Fibroblast of skin of abdomen (primary cell): ENCODE data around the gene GLT8D2.

ENCODE experiments used
- DNase-seq: peaks from one replicate; pipeline ENCODE4 v3.0.0-alpha.2; 2013

Gene GLT8D2

DNA sequence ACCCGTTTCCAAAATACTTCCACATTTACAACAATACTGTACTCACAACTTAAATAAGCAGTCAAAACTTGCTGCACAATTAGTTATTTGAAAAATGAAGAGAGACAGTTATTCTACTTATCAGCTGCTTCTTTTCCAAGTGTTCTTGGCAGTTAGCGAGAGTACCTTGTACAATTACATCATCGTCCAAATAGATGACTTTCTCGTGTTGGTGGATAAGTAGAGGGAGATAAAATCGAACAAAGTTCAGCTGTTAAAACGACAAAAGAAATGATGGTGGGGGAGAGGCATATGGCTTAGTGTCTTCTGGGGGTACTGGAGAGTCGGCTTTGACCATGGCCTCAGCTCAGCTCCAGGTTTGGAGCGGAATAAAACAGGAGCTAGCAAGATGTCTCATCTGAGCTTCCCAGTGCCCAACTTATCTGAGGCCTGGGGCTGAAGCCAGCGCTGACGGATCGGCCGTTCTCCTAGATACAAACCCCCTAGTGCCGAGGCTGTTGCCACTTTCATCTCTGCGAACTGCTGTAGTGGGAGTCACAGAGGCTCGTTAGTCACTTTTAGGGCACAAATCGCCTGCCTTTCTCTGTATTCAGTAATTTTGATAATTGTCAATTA is 52.6 kb downstream of the GLT8D2 start:
- no peak for DNase-seq

DNA sequence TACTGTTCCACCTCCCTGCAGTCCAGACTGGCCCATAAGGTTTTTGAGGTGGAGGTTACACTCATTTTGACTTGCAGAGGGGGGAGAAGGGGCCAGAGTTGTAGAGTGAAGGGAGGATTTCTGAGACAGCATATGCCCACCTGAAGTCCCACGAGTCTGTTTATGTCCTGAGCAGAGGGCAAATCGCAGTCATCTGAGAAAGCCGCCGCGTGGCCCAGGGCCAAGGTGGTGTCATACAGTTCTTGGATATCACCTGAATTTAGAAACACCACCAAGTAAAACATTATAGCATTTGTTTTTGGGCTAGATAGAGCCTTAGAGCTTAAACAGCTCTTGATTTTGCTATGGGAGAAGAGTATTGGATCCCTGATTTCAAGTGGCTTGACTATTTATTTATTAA is 53.4 kb downstream of the GLT8D2 start:
- DNase-seq: no peak

DNA sequence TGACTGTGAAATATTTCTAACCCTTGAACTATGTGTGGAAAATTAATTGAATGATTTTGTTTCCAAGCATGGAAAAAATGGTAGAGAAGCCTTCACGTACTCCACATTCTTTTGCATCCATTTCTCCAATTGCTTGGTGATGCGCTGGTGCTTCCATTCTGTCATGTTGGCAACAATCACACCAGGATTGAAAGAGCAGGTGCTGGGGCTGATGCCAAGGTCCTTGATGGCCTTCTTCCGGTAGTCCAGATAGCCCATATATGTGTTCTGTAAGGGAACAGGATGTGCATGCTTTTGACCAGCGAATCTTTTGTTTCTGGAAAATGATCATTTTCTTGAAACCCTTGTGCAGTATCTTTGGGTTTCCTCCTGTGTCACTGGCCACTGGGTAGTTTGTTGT is 55.8 kb downstream of the GLT8D2 start:
- no peak for DNase-seq

DNA sequence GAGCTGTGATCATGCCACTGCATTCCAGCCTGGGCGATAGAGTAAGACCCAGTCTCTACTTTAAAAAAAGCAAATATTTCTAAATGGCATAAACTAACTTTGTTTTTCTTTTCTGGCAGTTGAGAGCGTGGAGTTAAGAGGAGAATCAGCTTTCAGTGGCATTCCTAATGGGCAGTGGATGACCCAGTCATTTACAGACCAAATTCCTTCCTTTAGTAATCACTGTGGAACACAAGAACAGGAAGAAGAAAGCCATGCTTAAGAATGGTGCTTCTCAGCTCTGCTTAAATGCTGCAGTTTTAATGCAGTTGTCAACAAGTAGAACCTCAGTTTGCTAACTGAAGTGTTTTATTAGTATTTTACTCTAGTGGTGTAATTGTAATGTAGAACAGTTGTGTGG is 63.2 kb downstream of the GLT8D2 start:
- peak; percentile 31 for DNase-seq

DNA sequence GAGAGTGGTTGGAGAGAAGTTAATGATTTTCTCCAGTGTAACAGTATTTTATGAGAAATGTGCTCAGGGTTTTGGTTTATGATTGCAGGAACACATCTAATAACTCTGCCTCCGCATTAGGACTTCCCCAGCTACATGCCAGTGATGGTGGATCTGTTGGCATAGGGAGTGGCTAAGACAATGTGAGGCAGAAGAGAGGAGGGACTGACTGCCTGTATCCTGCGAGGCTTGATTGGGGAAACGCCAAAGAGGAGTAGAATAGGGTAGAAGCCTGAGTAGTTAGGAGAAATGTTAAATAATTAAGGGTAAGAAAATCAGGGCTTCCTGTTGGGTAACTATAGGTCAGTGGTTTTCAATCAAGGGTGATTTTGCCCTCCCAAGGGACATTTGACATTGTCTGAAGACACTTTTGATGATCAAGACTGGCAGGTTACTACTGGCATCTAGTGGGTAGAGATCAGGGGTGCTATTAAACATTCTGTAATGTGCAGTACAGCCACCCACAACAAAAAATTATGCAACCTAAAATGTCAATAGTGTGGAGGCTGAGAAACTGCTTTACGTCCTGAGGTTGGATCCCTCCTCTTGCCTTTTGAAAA is 71.5 kb downstream of the GLT8D2 start:
- no peak for DNase-seq

DNA sequence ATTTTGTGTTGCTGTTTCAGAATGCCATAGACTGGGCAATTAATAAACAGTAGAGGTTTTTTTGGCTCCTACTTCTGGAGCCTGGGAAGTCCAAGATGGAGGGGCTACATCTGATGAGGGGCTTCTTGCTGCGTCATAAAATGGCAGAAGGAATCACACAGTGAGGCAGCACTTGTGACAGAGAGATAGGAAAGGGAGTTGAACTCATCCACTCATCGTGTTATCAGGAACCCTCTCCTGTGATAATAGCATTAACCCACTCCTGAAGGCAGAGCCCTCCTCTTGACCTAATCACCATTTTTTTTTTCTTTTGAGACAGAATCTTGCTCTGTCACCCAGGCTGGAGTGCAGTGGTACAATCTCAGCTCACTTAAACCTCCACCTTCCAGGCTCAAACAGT is 74.6 kb downstream of the GLT8D2 start:
- DNase-seq: no peak

DNA sequence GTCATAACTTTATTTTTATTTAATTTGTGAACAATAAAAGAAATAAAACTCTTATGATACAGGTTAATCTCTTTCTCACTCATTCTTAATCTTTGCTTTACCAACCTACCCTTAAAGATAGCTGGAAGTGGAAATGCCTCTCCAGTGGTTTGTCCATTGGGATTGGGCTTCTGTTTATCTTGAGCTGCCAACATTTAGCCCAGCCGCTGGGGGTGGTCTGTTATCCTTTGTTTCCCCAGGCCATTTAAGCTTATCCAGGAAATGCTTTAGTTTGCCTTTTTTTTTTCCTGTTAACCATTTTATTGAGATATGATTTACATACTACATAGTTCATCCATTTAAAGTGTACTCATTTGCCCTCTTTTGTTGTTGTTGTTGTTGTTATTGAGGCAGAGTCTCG is 76.1 kb downstream of the GLT8D2 start:
- DNase-seq: no peak

DNA sequence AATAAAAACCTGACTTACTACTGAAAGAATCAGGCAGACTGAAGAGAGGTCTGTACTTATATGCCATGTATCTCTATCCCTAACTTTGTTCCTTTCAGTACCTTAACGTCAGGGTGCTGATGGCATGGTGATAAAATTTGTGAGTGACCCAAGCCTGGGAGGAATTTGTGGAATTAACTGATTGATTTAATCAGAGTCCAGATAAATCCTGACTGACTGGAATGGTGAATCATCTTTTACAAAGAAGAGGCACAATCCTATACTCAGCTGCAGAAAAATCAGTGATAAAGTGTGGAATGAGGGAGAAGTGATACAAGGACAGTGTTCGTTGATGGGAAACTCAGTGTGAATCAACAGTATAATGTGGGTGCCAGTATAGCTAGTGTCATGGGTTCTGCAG is 80.6 kb downstream of the GLT8D2 start:
- DNase-seq: peak; percentile 70

DNA sequence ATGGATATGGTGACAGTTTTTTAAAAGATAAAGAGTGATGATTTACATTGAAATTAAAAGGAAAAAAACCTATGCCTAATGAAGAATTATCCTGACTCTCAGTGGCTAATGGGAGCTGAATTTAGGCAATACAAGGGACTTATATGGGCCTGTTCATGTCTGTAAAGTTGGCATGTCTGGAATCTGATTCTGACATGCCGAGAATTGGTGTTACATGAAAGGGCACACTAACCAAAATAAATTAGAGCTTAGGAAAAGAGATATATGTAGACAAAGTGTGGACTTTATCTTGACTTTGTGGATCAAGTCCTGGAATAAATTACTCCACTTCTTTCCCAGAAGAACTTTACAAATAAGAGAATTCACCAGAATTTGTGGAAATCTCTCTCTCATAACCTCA is 83.3 kb downstream of the GLT8D2 start:
- peak; percentile 40 for DNase-seq

DNA sequence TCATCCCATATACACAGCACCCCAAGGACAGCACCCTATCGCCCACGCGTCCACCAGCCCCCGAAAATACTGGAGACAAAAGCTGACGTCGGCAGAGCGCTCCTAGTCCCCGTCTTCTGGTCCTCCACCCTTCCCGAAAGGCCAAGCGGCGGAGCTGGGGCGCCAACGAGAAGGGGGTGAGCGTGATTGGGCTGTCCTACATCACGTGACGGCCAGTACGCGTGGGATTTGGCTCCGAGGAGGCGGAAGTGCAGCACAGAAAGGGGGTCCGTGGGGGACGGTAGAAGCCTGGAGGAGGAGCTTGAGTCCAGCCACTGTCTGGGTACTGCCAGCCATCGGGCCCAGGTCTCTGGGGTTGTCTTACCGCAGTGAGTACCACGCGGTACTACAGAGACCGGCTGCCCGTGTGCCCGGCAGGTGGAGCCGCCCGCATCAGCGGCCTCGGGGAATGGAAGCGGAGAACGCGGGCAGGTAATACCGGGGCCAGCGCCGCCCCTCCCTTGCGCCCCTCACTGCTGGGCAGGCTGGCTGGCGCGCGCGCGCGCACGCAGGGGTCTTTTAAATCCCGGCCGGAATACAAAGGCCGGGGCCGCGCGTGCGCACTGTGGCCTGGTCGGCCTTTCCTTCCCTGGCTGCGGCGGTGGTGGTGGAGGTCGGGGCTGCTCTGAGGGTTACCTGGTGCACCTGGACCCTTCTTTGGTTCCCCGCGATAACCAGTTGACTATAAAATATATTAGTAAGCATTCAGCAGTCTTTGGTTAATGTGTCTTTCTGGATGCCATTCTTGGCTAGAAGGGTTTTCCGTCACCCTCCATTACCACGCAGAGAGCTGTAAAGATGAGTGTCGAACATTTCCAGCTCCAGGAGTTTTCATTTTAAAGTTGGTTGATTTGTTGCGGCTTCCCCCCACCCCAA is 84.1 kb downstream of the GLT8D2 start, which contains the start of gene TDG:
TSS of gene TDG (plus strand) at position 283 of the 915 bp plus-strand sequence. CDS start at position 449, 166 bp downstream.
- peak; percentile 99 for DNase-seq

DNA sequence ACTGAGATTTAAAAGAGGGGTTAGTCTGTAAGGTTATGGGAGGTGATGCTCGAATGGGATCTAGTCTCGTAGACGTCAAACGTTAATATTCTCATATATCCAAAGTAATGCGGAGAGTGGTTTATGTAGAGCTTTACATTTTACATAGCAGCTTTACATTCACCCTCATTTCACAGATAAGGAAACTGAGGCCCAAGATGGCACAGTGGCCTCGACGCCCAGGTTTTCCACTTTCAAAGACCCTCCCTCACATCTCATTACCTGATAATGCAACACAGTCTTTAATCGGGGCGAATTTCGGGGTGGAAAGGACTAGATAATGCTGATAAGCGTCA is 84.8 kb downstream of the GLT8D2 start:
- no peak for DNase-seq

DNA sequence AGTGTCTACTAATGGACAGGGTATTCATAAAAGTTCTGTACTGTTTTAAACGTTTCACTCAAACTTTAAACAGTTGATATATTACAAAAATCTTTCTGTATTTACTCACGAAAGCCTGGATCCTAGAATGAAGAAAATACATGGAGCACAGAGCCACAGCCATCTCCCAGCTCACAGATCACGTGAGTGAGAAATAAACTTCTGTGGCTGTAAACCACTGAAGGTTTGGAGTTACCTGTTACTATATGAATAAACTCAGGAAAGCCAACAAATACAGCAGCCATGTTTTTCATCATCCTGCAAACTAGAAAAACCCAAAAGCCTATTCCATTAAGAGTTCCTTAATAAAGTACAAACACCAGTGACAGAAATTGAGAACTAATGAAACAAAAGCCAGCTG is 85.2 kb downstream of the GLT8D2 start:
- DNase-seq: no peak

DNA sequence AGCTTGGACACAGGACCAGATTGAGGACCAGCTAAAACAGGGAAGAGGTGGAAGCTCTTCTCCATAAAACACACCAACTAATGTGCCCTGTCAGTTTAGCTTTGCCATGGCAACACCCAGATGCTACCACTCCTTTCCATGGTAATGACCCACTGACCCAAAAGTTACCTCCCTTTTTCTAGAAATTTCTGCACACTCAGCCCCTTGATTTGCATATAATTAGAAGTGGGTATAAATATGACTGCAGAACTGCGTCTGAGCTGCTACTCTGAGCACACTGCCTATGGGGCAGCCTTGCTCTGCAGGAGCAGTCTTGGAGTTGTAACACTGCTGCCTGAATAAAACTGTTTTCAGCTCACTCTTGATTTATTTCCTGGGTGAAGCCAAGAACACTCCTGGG is 87.5 kb downstream of the GLT8D2 start:
- DNase-seq: no peak

DNA sequence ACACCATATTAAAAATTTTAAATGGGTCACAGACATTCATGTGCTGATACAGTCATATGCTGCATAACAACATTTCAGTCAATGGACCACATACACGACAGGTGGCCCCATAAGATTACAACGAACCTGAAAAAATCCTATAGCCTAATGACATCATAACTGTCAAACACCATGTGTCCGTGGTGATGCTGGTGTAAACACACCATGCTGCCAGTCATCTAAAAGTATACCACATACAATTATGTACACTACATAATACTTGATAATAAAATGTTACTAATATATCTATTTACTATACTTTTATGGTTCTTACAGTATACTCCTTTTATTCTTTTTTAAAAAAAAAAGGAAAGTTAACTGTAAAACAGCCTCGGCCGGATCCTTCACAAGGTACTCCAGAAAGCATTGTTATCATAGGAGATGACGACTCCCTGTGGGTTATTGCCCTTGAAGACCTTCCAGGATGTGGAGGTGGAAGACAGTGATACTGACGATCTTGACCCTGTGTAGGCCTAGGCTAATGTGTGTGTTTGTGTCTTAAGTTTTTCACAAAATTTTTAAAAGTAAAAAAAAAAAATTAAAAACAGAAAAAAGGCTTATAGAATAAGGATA is 89.3 kb downstream of the GLT8D2 start:
- no peak for DNase-seq

DNA sequence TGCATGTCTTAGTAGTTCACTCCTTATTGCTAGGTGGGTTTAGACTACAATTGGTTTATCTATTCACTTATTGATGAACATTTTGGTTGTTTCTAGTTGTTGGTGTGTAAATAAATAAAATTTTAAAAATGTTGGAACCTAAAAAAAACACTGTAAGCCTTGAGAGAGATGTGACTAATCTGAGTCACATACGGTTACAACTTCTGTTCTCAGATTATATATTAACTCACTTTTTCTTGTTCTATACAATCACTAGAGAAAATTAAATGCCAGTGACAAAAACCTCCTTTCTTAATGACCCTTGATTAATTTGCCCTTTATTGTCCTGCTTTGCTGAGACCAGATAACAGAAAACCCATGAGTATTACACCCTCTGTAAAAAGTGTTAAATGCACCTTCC is 91.4 kb downstream of the GLT8D2 start:
- no peak for DNase-seq

DNA sequence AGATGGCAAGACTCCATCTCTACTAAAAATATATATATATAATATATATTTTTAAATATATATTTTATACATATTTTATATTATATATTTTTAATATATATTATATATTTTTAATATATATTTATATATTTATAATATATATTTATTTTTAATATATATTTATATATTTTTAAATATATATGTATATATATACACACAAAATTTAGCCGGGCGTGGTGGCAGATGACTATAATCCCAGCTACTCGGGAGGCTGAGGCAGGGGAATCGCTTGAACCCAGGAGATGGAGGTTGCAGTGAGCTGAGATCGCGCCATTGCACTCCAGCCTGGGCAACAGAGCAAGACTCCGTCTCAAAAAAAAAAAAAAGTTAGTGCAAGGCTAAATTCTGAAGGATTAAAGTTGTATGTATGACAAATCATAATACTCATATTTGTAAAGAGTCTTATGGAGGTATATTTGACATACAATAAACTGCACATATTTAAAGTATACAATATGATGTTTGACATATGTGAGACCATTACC is 92.1 kb downstream of the GLT8D2 start:
- no peak for DNase-seq

DNA sequence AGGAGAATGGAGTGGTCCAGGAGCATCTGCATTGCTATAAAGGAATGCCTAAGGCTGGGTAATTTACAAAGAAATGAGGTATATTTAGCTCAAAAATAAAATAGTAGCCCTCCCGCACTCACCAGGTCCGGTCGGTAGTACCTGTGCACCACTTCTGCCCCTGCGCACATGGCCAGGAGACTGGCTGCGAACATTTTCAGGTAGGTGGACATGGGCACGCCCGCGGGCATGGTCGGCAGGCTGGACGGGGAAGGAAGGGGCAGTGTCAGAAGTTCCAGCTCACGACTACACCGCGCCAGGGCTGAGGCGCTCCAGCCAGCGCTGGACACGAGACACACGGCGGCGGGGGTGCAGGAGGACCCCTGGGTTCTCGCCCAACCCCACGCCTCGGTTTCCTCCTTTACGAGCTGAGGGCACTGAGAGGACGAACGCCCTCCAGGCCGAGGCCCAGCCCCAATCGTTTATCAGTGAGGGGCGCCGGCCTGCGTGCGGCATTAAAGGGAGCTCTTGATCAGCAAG is 93.4 kb downstream of the GLT8D2 start:
- no peak for DNase-seq

DNA sequence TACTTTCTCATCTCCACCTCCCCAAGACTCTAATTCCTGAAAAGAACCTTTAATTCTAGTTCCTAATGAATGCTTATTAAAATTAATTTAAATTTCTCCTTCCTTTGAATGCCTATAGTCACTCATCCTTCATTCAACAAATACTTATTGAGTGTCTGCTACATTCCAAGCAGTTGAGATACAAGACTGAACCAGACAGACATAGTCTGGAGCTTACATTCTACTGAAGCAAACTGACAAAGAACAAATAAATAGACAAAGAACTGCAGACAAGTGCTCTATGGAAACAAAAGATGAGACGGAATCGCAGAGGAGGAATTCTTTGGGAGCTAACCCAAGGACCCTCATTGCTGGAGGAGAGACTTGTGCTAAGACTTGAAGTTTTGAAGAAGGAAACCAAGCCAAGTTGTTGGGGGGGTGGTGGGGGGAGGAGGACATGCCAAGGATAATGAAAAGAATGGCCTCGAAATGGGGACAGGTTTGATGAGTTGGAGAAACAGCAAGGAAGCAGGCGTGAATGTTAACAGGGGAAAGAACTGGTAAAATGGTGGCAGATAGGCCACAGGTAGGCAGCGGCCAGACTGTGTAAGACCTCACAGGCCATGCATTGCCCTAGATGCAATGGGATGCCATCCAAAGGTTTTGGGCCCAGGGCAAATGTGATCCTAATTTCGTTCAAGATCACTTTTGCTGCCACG is 94.0 kb downstream of the GLT8D2 start:
- peak; percentile 36 for DNase-seq

DNA sequence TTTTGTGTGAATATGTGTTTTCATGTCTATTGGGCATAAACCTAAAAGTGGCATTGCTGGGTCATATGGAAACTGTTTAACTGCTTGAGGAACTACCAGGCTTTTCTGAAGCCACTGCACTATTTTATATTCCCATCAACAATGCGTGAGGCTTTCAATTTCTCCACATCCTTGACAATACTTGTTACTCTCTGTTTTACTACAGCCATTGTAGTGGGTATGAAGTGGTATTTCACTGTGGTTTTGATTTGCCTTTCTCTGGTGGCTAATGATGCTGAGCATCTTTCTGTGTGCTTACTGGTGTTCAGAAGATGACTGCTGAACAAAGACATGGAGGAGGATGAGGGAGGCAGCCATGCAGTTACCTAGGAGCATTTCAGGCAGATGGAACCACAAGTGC is 97.5 kb downstream of the GLT8D2 start:
- DNase-seq: no peak

DNA sequence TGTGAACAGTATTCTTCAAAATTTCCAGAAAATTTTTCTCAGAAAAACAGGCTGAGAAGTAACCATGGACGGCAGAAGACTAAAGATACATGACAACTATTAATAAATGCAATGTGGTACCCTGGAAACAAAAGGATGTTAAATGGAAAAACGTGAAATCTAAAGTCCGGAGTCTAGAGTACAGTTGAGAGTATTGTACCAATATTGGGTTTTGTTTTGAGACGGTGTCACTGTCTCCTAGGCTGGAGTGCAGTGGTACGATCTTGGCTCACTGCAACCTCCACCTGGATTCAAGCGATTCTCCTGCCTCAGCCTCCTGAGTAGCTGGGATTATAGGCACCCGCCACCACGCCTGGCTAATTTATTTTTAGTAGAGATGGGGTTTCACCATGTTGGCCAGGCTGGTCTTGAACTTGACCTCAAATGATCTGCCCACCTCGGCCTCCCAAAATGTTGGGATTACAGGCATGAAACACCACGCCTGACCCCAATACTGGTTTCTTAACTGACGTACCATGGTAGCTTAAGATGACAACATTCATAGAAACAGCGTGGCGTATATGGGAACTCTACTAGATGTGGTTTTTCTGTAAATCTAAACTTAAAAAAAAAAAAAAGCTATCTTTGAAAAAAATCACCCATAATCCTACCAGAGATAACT is 101.1 kb downstream of the GLT8D2 start:
- no peak for DNase-seq

DNA sequence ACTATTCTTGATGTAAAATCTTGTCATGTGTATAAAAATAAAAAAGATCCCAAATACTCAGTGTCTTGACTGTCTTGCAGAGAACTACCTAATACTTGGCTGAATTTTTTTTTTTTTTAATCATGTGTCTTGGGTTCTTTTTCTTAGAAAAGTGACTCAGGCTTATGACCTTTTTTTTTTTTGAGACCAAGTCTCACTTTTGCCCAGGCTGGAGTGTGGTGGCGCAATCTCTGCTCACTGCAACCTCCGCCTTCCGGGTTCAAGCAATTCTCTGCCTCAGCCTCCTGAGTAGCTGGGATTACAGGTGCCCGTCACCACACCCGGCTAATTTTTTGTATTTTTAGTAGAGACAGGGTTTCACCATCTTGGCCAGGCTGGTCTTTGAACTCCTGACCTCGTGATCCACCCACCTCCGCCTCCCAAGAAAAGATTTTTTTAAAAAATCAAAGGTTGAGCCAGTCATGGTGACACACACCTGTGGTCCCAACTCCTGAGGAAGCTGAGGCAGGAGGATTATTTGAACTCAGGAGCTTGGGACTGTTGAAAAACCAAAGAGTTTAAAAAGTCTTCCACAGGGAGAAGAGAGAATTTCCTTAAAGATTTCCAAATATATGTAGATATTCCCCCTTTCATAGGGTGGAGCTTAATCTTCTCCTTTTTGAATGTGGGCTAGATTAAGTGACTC is 102.0 kb downstream of the GLT8D2 start:
- DNase-seq: no peak
